Measurements from ENCODE around the gene PRCD. TPM values are rescaled to one million over a fixed set of nuclear protein-coding genes. Genes with fewer than 3 reads are reported as not detected.

PRCD gene
- total RNA-seq, 2 donors from 2014 or later = 0.52 to 4.6 TPM

DNA sequence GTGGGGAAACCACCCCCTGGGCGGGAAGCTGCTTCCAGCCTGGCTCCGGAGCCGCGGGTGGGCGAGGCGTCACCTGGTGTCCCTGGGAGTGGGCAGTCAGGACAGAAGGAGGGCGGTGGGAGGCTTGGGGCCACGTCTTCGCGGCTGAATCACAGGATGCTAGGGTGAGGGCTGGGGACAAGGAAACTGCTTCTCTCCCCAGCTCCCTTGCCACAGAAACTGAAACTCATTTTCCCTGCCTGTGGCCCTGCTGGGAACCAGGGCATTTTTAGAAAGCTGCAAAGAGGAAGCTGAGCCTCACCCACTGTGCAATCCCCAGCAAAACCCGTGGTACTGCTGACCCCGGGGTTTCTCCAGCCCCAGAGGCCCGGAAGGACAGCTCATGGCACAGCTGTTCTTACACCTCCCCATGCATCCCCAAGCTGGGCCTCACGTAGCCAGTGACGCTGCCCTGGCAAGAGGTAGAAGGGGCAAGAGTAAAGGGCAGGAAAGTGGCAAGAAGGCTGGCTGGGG, 46.8 kb upstream of the PRCD start:
- DNase-seq (peak in 2 of 4 donors; percentile 33 to 82), ATAC-seq (no peak)
- peaks cover 56% of the 10 kb centered on the region for H3K4me1 ChIP-seq
- H3K36me3 ChIP-seq (replicated peaks in 1 of 2; ENCODE audit: insufficient read depth in 1 of 2, low read depth in 2 of 2) = no peaks in the 10 kb centered on the region
- H3K9me3 ChIP-seq = no peaks in the 10 kb centered on the region
- H3K27ac ChIP-seq = peak overlapping the region in 2 of 4 donors; percentile 56 to 77
- H3K27me3 ChIP-seq = no peaks in the 10 kb centered on the region
- 50 to 51% methylated on average over 12 to 15 of the region's 15 CpGs for WGBS, 2 donors
- TF ChIP-seq POLR2A (IDR thresholded peaks at IDR 0.05) = peak in 2 of 3 donors; percentile 6 to 52
- TF ChIP-seq, protein P1, sequence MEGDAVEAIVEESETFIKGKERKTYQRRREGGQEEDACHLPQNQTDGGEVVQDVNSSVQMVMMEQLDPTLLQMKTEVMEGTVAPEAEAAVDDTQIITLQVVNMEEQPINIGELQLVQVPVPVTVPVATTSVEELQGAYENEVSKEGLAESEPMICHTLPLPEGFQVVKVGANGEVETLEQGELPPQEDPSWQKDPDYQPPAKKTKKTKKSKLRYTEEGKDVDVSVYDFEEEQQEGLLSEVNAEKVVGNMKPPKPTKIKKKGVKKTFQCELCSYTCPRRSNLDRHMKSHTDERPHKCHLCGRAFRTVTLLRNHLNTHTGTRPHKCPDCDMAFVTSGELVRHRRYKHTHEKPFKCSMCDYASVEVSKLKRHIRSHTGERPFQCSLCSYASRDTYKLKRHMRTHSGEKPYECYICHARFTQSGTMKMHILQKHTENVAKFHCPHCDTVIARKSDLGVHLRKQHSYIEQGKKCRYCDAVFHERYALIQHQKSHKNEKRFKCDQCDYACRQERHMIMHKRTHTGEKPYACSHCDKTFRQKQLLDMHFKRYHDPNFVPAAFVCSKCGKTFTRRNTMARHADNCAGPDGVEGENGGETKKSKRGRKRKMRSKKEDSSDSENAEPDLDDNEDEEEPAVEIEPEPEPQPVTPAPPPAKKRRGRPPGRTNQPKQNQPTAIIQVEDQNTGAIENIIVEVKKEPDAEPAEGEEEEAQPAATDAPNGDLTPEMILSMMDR (IDR thresholded peaks at IDR 0.05) = no peak
- intact Hi-C loops (cut with DNase I) = no loop called here
- no peak overlapping the region for H3K4me3 ChIP-seq

DNA sequence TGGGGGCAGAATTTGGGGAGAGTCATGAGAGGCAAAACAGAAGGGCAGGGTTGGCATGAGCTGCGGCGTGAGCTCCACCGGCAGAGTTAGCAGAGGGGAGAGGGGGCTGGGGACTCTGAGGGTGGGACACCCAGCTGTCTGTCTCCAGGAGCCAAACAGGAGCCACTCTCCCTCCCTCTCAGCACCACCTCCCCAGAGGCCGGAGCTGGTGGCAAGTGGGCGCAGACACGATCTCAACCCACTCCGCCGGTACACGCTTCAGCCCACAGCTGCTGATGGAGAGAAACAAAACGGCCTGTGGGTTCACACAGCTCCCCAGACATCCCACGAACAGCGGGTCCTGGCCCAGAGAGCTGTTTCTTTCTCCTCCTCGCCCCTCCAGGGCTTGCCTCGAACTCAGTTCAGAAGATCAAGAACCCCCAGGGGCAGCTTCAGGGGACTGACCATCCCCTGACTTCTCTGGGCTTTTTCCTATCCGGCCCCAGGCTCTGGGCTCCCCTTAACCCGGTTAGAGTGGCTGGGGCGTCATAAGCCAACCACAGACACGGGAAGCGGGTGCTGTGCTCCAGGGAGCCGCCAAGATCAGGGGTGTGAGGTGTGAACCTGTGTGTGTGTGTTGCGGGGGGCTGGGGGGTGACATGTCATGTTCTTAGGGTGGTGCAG, 46.2 kb upstream of the PRCD start:
- no peak for ATAC-seq
- Histone ChIP-seq H3K9me3 (no peaks in the 10 kb centered on the region), H3K27ac (peak overlapping the region in 2 of 4 donors; percentile 56 to 77), H3K4me1 (peaks cover 62% of the 10 kb centered on the region), H3K4me3 (no peak overlapping the region), H3K27me3 (no peaks in the 10 kb centered on the region), H3K36me3 (replicated peaks in 1 of 2; ENCODE audit: insufficient read depth in 1 of 2, low read depth in 2 of 2) (no peaks in the 10 kb centered on the region)
- 74 to 84% methylated on average over 17 to 21 of the region's 21 CpGs for WGBS, 2 donors
- DNase-seq = peak in 1 of 4 donors; percentile 26
- intact Hi-C loops (cut with DNase I) = no loop called here
- TF ChIP-seq, protein P1 (IDR thresholded peaks at IDR 0.05) = no peak
- no peak for TF ChIP-seq POLR2A (IDR thresholded peaks at IDR 0.05)

DNA sequence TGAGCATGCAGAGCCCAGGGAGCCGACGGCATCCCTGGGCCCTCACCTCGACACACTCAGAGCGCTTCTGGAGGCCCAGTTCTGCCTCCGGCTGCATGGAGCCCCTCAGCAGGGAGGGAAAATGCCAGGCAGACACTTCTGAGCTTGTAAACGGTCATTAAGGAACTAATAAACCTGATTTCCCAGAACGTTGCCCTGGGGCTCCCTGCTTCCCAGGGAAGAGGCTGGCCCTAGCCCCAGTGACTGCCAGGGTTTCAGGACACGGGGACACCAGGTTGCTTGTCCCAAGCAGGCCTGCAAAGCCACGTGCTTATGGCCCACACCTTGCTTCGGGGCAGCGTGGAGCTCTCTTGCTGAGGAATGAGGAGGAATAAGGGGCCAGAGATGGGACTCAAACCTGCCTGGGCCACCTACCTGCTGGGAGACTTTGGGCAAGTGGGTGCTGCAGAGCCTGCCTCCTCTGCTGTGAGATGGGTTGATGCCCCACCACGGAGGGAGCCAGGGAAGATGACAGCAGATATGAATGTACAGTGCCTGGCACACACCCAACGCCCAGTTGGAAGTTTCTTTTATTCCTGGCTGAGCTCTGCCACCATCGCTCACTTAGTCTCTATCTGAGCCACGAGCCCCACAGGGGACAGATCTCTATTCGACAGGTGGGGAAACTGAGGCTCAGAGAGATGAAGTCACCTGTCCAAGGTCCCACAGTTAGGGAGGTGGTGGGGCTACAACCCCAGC, 44.0 kb upstream of the PRCD start:
- intact Hi-C loops (cut with DNase I) = no loop called here
- H3K4me1 ChIP-seq = peaks cover 76% of the 10 kb centered on the region
- ATAC-seq = no peak

DNA sequence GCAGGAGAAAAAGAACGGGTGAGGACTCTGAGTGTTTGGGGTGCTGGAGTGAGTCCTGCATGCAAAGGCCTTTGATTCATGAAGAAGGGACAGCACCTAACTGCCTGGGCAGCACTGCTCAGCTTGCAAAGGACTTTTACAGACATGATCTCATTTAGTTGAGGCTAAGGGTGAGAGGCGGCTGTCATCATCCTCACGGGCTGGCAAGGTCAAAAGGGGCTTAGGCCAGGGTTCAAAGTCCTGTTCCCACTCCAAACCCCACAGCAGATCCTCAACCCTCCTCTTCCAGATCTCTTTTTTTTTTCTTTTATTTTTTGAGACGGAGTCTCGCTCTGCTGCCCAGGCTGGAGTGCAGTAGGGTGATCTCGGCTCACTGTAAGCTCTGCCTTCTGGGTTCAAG, 43.4 kb upstream of the PRCD start:
- Histone ChIP-seq H3K27ac (no peak overlapping the region), H3K4me1 (peaks cover 74% of the 10 kb centered on the region), H3K4me3 (no peak overlapping the region), H3K9me3 (no peaks in the 10 kb centered on the region), H3K27me3 (no peaks in the 10 kb centered on the region), H3K36me3 (replicated peaks in 1 of 2; ENCODE audit: insufficient read depth in 1 of 2, low read depth in 2 of 2) (no peaks in the 10 kb centered on the region)
- intact Hi-C loops (cut with DNase I) = no loop called here
- ATAC-seq (no peak), DNase-seq (no peak)
- TF ChIP-seq POLR2A (IDR thresholded peaks at IDR 0.05) = no peak
- TF ChIP-seq, protein P1 (IDR thresholded peaks at IDR 0.05) = no peak
- 75 to 77% methylated on average over 5 to 6 of the region's 6 CpGs for WGBS, 2 donors

More for the DNA sequence above, 44.0 kb upstream of the PRCD start:
- TF ChIP-seq, protein P1 (IDR thresholded peaks at IDR 0.05) = no peak
- no peak for TF ChIP-seq POLR2A (IDR thresholded peaks at IDR 0.05)
- Histone ChIP-seq H3K27ac (peak overlapping the region in 1 of 4 donors; percentile 5), H3K27me3 (no peaks in the 10 kb centered on the region), H3K36me3 (replicated peaks in 1 of 2; ENCODE audit: insufficient read depth in 1 of 2, low read depth in 2 of 2) (no peaks in the 10 kb centered on the region), H3K4me3 (no peak overlapping the region), H3K9me3 (no peaks in the 10 kb centered on the region)
- WGBS, 2 donors = 55 to 68% methylated on average over 5 to 16 of the region's 16 CpGs
- no peak for DNase-seq
